MM.1S (cell line): Measurements from ENCODE around the gene PAK4.

Experiments
- EZH2 ChIP-seq: fragments of 300-600 bp; sonication (generic); optimal IDR thresholded peaks from 2 replicates; pipeline ENCODE3; 2017; ENCODE audit warnings: low read depth, mild to moderate bottlenecking, antibody characterized with exemption, low read length, mixed read lengths
- EZH2phosphoT487 ChIP-seq: fragments of 300-600 bp; sonication (generic); IDR thresholded peaks from 2 replicates; pipeline ENCODE4 v1.6.1; 2018; ENCODE audit warnings: antibody characterized with exemption, low read length
- TF ChIP-seq, protein P1 (sequence below): fragments of 300-600 bp; sonication (generic); IDR thresholded peaks from 2 replicates; pipeline ENCODE4 v1.5.1; 2016; ENCODE audit warnings: antibody characterized with exemption, low read length, mixed read lengths

DNA sequence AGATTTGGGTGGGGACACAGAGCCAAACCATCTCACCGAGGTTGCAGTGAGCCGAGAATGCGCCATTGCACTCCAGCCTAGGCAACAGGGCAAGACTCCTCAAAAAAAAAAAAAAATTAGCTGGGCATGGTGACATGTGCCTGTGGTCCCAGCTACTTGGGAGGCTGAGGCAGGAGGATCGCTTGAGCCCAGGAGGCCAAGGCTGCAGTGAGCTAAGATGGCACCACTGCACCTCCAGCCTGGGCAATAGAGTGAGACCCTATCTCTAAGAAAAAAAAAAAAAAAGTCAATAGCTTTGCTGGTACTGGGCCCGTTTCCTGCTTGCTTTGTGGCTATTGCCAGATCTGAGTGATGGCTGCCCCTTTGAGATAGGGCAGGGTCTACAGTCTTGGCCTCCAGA is 28.3 kb upstream of the PAK4 start:
- TF ChIP-seq, protein P1, sequence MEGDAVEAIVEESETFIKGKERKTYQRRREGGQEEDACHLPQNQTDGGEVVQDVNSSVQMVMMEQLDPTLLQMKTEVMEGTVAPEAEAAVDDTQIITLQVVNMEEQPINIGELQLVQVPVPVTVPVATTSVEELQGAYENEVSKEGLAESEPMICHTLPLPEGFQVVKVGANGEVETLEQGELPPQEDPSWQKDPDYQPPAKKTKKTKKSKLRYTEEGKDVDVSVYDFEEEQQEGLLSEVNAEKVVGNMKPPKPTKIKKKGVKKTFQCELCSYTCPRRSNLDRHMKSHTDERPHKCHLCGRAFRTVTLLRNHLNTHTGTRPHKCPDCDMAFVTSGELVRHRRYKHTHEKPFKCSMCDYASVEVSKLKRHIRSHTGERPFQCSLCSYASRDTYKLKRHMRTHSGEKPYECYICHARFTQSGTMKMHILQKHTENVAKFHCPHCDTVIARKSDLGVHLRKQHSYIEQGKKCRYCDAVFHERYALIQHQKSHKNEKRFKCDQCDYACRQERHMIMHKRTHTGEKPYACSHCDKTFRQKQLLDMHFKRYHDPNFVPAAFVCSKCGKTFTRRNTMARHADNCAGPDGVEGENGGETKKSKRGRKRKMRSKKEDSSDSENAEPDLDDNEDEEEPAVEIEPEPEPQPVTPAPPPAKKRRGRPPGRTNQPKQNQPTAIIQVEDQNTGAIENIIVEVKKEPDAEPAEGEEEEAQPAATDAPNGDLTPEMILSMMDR, result no peak
- no peak for TF ChIP-seq EZH2
- no peak for TF ChIP-seq EZH2phosphoT487
